ENCODE results near the gene RWDD2A. TPM values are rescaled to one million over a fixed set of nuclear protein-coding genes. Genes with fewer than 3 reads are reported as not detected.

RWDD2A gene
- total RNA-seq, result 1 to 10 TPM; 1.5 TPM

- ATAC-seq (peak; percentile 99), DNase-seq (ENCODE audit: low spot score) (peak; percentile 95)
- Mint-ChIP-seq H3K27ac (peak within 1 kb of the TSS; percentile 76 to 94), H3K9me3 (no peaks in the 10 kb centered on the region), H3K4me1 (ENCODE audit: low read depth in 2 of 2) (peaks cover 23 to 28% of the 10 kb centered on the region in 2 donors), H3K36me3 (peaks cover 4% of the 10 kb centered on the region), H3K4me3 (peak within 1 kb of the TSS; percentile 98), H3K27me3 (no peaks in the 10 kb centered on the region)
Observed at GRCh38 chr6:83192871-83193746, at the start of gene RWDD2A, which contains the start of gene PGM3. TSS of gene RWDD2A (plus strand) at chr6:83193357. CDS start at chr6:83194452, 1,095 bp downstream. TSS of gene PGM3 (minus strand) at chr6:83193265. CDS start at chr6:83191012, 2,253 bp downstream.

GRCh38 chr6:83151114-83151513 lies 42.0 kb upstream of the RWDD2A start:
- H3K27me3 Mint-ChIP-seq, result no peaks in the 10 kb centered on the region
- H3K27ac Mint-ChIP-seq, result no peak overlapping the region
- ATAC-seq (no peak), DNase-seq (ENCODE audit: low spot score) (no peak)
- H3K4me1 Mint-ChIP-seq (ENCODE audit: low read depth in 2 of 2), result no peaks in the 10 kb centered on the region
- H3K36me3 Mint-ChIP-seq, result peaks cover 15% of the 10 kb centered on the region
- no peaks in the 10 kb centered on the region for H3K9me3 Mint-ChIP-seq
- no peak overlapping the region for H3K4me3 Mint-ChIP-seq

- no peak overlapping the region for H3K4me3 Mint-ChIP-seq
- H3K9me3 Mint-ChIP-seq, result no peaks in the 10 kb centered on the region
- ATAC-seq (no peak), DNase-seq (ENCODE audit: low spot score) (no peak)
- H3K27ac Mint-ChIP-seq, result no peak overlapping the region
- H3K36me3 Mint-ChIP-seq, result peaks cover 10% of the 10 kb centered on the region
- no peaks in the 10 kb centered on the region for H3K27me3 Mint-ChIP-seq
- no peaks in the 10 kb centered on the region for H3K4me1 Mint-ChIP-seq (ENCODE audit: low read depth in 2 of 2)
Observed at GRCh38 chr6:83152913-83153312, 40.2 kb upstream of the RWDD2A start.

- no peak overlapping the region for H3K4me3 Mint-ChIP-seq
- DNase-seq (ENCODE audit: low spot score) (no peak), ATAC-seq (no peak)
- H3K27ac Mint-ChIP-seq, result no peak overlapping the region
- no peaks in the 10 kb centered on the region for H3K9me3 Mint-ChIP-seq
- no peaks in the 10 kb centered on the region for H3K4me1 Mint-ChIP-seq (ENCODE audit: low read depth in 2 of 2)
- H3K27me3 Mint-ChIP-seq, result no peaks in the 10 kb centered on the region
- H3K36me3 Mint-ChIP-seq, result peaks cover 10% of the 10 kb centered on the region
Observed at GRCh38 chr6:83153883-83154521, 39.2 kb upstream of the RWDD2A start.

- Mint-ChIP-seq H3K4me1 (ENCODE audit: low read depth in 2 of 2) (no peaks in the 10 kb centered on the region), H3K27ac (no peak overlapping the region), H3K4me3 (no peak overlapping the region), H3K27me3 (no peaks in the 10 kb centered on the region), H3K36me3 (peaks cover 17% of the 10 kb centered on the region), H3K9me3 (no peaks in the 10 kb centered on the region)
- no peak for DNase-seq (ENCODE audit: low spot score)
- no peak for ATAC-seq
Observed at GRCh38 chr6:83155794-83156193, 37.4 kb upstream of the RWDD2A start.

GRCh38 chr6:83160167-83160566 lies 33.0 kb upstream of the RWDD2A start:
- Mint-ChIP-seq H3K4me1 (ENCODE audit: low read depth in 2 of 2) (peaks cover 0 to 2% of the 10 kb centered on the region in 2 donors), H3K9me3 (no peaks in the 10 kb centered on the region), H3K27ac (peak overlapping the region in 1 of 2 donors; percentile 15), H3K36me3 (peaks cover 29% of the 10 kb centered on the region), H3K27me3 (no peaks in the 10 kb centered on the region), H3K4me3 (no peak overlapping the region)
- DNase-seq (ENCODE audit: low spot score), result no peak
- ATAC-seq, result no peak

GRCh38 chr6:83167726-83168278 lies 25.4 kb upstream of the RWDD2A start:
- Mint-ChIP-seq H3K9me3 (no peaks in the 10 kb centered on the region), H3K4me1 (ENCODE audit: low read depth in 2 of 2) (peaks cover 0 to 2% of the 10 kb centered on the region in 2 donors), H3K27me3 (no peaks in the 10 kb centered on the region), H3K27ac (no peak overlapping the region), H3K4me3 (no peak overlapping the region), H3K36me3 (peaks cover 22% of the 10 kb centered on the region)
- ATAC-seq (no peak), DNase-seq (ENCODE audit: low spot score) (no peak)

GRCh38 chr6:83168556-83168955 lies 24.6 kb upstream of the RWDD2A start:
- Mint-ChIP-seq H3K9me3 (no peaks in the 10 kb centered on the region), H3K27me3 (no peaks in the 10 kb centered on the region), H3K4me1 (ENCODE audit: low read depth in 2 of 2) (peaks cover 0 to 2% of the 10 kb centered on the region in 2 donors), H3K27ac (no peak overlapping the region), H3K36me3 (peaks cover 21% of the 10 kb centered on the region), H3K4me3 (no peak overlapping the region)
- no peak for ATAC-seq
- DNase-seq (ENCODE audit: low spot score), result no peak

- H3K36me3 Mint-ChIP-seq, result peaks cover 23% of the 10 kb centered on the region
- no peak for DNase-seq (ENCODE audit: low spot score)
Observed at GRCh38 chr6:83169106-83169505, 24.1 kb upstream of the RWDD2A start.

GRCh38 chr6:83169511-83169910 lies 23.6 kb upstream of the RWDD2A start:
- Mint-ChIP-seq H3K36me3 (peaks cover 24% of the 10 kb centered on the region), H3K27me3 (no peaks in the 10 kb centered on the region), H3K9me3 (no peaks in the 10 kb centered on the region), H3K4me3 (no peak overlapping the region), H3K27ac (no peak overlapping the region), H3K4me1 (ENCODE audit: low read depth in 2 of 2) (peaks cover 0 to 1% of the 10 kb centered on the region in 2 donors)
- DNase-seq (ENCODE audit: low spot score) (no peak), ATAC-seq (no peak)

More at GRCh38 chr6:83169106-83169505, 24.1 kb upstream of the RWDD2A start:
- Mint-ChIP-seq H3K4me3 (no peak overlapping the region), H3K9me3 (no peaks in the 10 kb centered on the region), H3K27me3 (no peaks in the 10 kb centered on the region), H3K27ac (no peak overlapping the region), H3K4me1 (ENCODE audit: low read depth in 2 of 2) (peaks cover 0 to 2% of the 10 kb centered on the region in 2 donors)
- no peak for ATAC-seq

GRCh38 chr6:83176246-83176645 lies 16.9 kb upstream of the RWDD2A start:
- H3K27ac Mint-ChIP-seq, result peak overlapping the region in 1 of 2 donors; percentile 2
- DNase-seq (ENCODE audit: low spot score) (no peak), ATAC-seq (no peak)
- H3K4me1 Mint-ChIP-seq (ENCODE audit: low read depth in 2 of 2), result no peaks in the 10 kb centered on the region
- peaks cover 30% of the 10 kb centered on the region for H3K36me3 Mint-ChIP-seq
- H3K9me3 Mint-ChIP-seq, result no peaks in the 10 kb centered on the region
- H3K27me3 Mint-ChIP-seq, result no peaks in the 10 kb centered on the region
- no peak overlapping the region for H3K4me3 Mint-ChIP-seq

GRCh38 chr6:83180426-83180950 lies 12.7 kb upstream of the RWDD2A start:
- Mint-ChIP-seq H3K27ac (no peak overlapping the region), H3K4me1 (ENCODE audit: low read depth in 2 of 2) (no peaks in the 10 kb centered on the region), H3K36me3 (peaks cover 46% of the 10 kb centered on the region), H3K27me3 (no peaks in the 10 kb centered on the region), H3K4me3 (no peak overlapping the region), H3K9me3 (no peaks in the 10 kb centered on the region)
- DNase-seq (ENCODE audit: low spot score), result no peak
- ATAC-seq, result no peak

- Mint-ChIP-seq H3K27ac (no peak overlapping the region), H3K4me3 (no peak overlapping the region), H3K9me3 (no peaks in the 10 kb centered on the region), H3K4me1 (ENCODE audit: low read depth in 2 of 2) (peaks cover 0 to 4% of the 10 kb centered on the region in 2 donors), H3K27me3 (no peaks in the 10 kb centered on the region), H3K36me3 (peaks cover 43% of the 10 kb centered on the region)
- DNase-seq (ENCODE audit: low spot score) (no peak), ATAC-seq (no peak)
Observed at GRCh38 chr6:83182114-83182513, 11.0 kb upstream of the RWDD2A start.
